Gastroesophageal sphincter (tissue), 3 donors: ENCODE measurements around the gene PEX1.

Experiments
- CTCF ChIP-seq, 4 experiments: fragments of 200-600 bp in 2 of 4; fragments of 450-650 bp in 2 of 4; sonication (generic) in 1 of 4; IDR thresholded peaks; one replicate each; pipeline ENCODE4 v1.5.1; 2017 to 2019; ENCODE audit warnings: antibody characterized with exemption in 4 of 4, mild to moderate bottlenecking in 2 of 4, moderate library complexity in 2 of 4
- POLR2A ChIP-seq, 2 donors: fragments of 450-650 bp; IDR thresholded peaks; one replicate each; pipeline ENCODE4 v1.6.1; 2017; ENCODE audit warnings: antibody characterized with exemption in 2 of 2, mild to moderate bottlenecking in 2 of 2, moderate library complexity in 1 of 2
- POLR2AphosphoS5 ChIP-seq: sonication (generic); formaldehyde crosslinking; IDR thresholded peaks from one replicate; pipeline ENCODE4 v1.6.1; 2017; ENCODE audit warnings: antibody characterized with exemption

DNA sequence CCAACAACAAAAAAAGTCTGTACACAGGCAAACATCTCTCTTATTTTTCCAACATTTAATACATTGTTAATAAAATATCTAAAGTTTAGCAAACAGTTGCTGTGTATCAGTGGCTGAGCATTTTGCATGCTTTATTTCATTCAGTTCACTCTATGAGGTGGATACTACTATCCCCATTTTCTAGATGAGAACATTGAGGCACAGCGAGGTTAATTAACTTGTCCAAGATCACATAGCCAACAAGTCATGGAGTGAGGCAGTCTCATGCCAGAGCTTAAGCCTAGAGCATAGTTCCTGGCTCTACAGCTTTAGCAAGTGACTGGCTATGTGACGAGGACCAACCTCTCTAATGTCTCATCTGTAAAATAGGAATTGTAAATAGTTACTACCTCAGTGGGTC, 76.7 kb downstream of the PEX1 start:
- TF ChIP-seq CTCF (IDR thresholded peaks at IDR 0.05) (no peak), POLR2A (IDR thresholded peaks at IDR 0.05) (no peak), POLR2AphosphoS5 (no peak)
